ENCODE measurements around the gene P2RX7.

- TF ChIP-seq, protein P1, sequence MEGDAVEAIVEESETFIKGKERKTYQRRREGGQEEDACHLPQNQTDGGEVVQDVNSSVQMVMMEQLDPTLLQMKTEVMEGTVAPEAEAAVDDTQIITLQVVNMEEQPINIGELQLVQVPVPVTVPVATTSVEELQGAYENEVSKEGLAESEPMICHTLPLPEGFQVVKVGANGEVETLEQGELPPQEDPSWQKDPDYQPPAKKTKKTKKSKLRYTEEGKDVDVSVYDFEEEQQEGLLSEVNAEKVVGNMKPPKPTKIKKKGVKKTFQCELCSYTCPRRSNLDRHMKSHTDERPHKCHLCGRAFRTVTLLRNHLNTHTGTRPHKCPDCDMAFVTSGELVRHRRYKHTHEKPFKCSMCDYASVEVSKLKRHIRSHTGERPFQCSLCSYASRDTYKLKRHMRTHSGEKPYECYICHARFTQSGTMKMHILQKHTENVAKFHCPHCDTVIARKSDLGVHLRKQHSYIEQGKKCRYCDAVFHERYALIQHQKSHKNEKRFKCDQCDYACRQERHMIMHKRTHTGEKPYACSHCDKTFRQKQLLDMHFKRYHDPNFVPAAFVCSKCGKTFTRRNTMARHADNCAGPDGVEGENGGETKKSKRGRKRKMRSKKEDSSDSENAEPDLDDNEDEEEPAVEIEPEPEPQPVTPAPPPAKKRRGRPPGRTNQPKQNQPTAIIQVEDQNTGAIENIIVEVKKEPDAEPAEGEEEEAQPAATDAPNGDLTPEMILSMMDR (IDR thresholded peaks at IDR 0.05; ENCODE audit: insufficient read depth, low read depth, low read length): no peak
- TF ChIP-seq EZH2 (IDR thresholded peaks at IDR 0.05; ENCODE audit: insufficient read depth, low read length): no peak
Observed at GRCh38 chr12:121219353-121219986, 86.8 kb downstream of the P2RX7 start.
